GM23338 (cell line): Measurements from ENCODE around the gene WASL. TPM values are rescaled to one million over a fixed set of nuclear protein-coding genes. Genes with fewer than 3 reads are reported as not detected.

Experiments
- ATAC-seq: fragments of 200-7000 bp; cut with Tn5 transposase; 3 replicates; pipeline ENCODE4 v1.9.1; 2020
- DNase-seq: peaks from one replicate; pipeline ENCODE4 v3.0.0-alpha.2; 2015; ENCODE audit warnings: low spot score
- H2AFZ ChIP-seq: fragments of 200-600 bp; sonication (generic); 2 replicates; pipeline ENCODE4 v1.8.0; 2016; ENCODE audit warnings: antibody characterized with exemption, mild to moderate bottlenecking, moderate library complexity
- H3F3A ChIP-seq: fragments of 200-600 bp; sonication (generic); replicated peaks from 2 replicates; pipeline ENCODE4 v1.8.0; 2017; ENCODE audit warnings: antibody characterized with exemption, mixed run types, low read depth
- H3K27ac ChIP-seq: fragments of 200-600 bp; sonication (generic); 2 replicates; pipeline ENCODE4 v1.6.1; 2016; ENCODE audit warnings: low read depth
- H3K27me3 ChIP-seq: fragments of 200-600 bp; sonication (generic); 2 replicates; pipeline ENCODE4 v1.8.0; 2016; ENCODE audit warnings: mild to moderate bottlenecking, mixed run types, moderate library complexity; ENCODE audit not compliant: insufficient read depth
- H3K36me3 ChIP-seq: fragments of 200-600 bp; sonication (generic); 2 replicates; pipeline ENCODE4 v1.8.0; 2016; ENCODE audit warnings: mild to moderate bottlenecking; ENCODE audit not compliant: insufficient read depth
- H3K4me1 ChIP-seq: fragments of 200-600 bp; sonication (generic); 2 replicates; pipeline ENCODE4 v1.8.0; 2016; ENCODE audit warnings: mild to moderate bottlenecking, moderate library complexity; ENCODE audit not compliant: insufficient read depth
- H3K4me2 ChIP-seq: fragments of 200-600 bp; sonication (generic); 2 replicates; pipeline ENCODE4 v1.7.1; 2017; ENCODE audit warnings: mixed run types
- H3K4me3 ChIP-seq: fragments of 200-600 bp; sonication (generic); 2 replicates; pipeline ENCODE4 v1.6.1; 2016; ENCODE audit warnings: mixed run types
- H3K79me2 ChIP-seq: fragments of 200-600 bp; sonication (generic); replicated peaks from 2 replicates; pipeline ENCODE4 v1.8.0; 2017; ENCODE audit warnings: mild to moderate bottlenecking; ENCODE audit not compliant: insufficient read depth
- H3K9me2 ChIP-seq: fragments of 200-600 bp; sonication (generic); 2 replicates; pipeline ENCODE4 v1.8.0; 2017; ENCODE audit not compliant: insufficient read depth
- H4K20me1 ChIP-seq: fragments of 200-600 bp; sonication (generic); replicated peaks from 2 replicates; pipeline ENCODE4 v1.8.0; 2017; ENCODE audit warnings: mild to moderate bottlenecking; ENCODE audit not compliant: insufficient read depth
- H3K27ac Mint-ChIP-seq: 2 replicates; pipeline ENCODE4 v1.8.0; 2020; ENCODE audit warnings: inconsistent platforms, mild to moderate bottlenecking, moderate library complexity, mixed read lengths
- H3K27me3 Mint-ChIP-seq: 3 replicates; pipeline ENCODE4 v1.8.0; 2022; ENCODE audit warnings: low read depth, mild to moderate bottlenecking, moderate library complexity, mixed read lengths, inconsistent platforms; ENCODE audit not compliant: insufficient read depth, poor library complexity
- H3K36me3 Mint-ChIP-seq: 3 replicates; pipeline ENCODE4 v1.8.0; 2021; ENCODE audit warnings: low read depth, mild to moderate bottlenecking, inconsistent platforms, moderate library complexity, mixed read lengths
- H3K4me1 Mint-ChIP-seq: 3 replicates; pipeline ENCODE4 v1.8.0; 2020; ENCODE audit warnings: mild to moderate bottlenecking, inconsistent platforms, mixed read lengths
- H3K4me3 Mint-ChIP-seq: 3 replicates; pipeline ENCODE4 v1.8.0; 2021; ENCODE audit warnings: moderate library complexity, mild to moderate bottlenecking, inconsistent platforms, mixed read lengths
- H3K9me3 Mint-ChIP-seq: 3 replicates; pipeline ENCODE4 v1.8.0; 2020; ENCODE audit warnings: moderate library complexity, mild to moderate bottlenecking, inconsistent platforms, mixed read lengths
- CREB1 ChIP-seq: fragments of 250-450 bp; sonication (Bioruptor Pico); IDR thresholded peaks from 2 replicates; pipeline ENCODE4 v1.5.0; 2020; ENCODE audit warnings: low read depth, mild to moderate bottlenecking, moderate library complexity
- CTCF ChIP-seq, 2 experiments: fragments of 200-600 bp in 1 of 2; sonication (generic) in 1 of 2; conservative IDR thresholded peaks; 2 replicates each; pipeline versions ENCODE4 v1.5.1 to v1.6.1; 2016 to 2017; ENCODE audit warnings: antibody characterized with exemption in 2 of 2, low read depth in 2 of 2, mild to moderate bottlenecking in 2 of 2, moderate library complexity in 1 of 2
- ETS1 ChIP-seq: IDR thresholded peaks from 2 replicates; pipeline ENCODE4 v1.6.1; 2016; ENCODE audit warnings: antibody characterized with exemption
- EZH2 ChIP-seq: fragments of 200-600 bp; sonication (generic); IDR thresholded peaks from one replicate; pipeline ENCODE4 v1.8.0; 2017; ENCODE audit warnings: antibody characterized with exemption, mild to moderate bottlenecking, low read depth; ENCODE audit not compliant: unreplicated experiment
- EZH2phosphoT487 ChIP-seq: fragments of 200-600 bp; sonication (generic); IDR thresholded peaks from one replicate; pipeline ENCODE4 v1.8.1; 2018; ENCODE audit warnings: antibody characterized with exemption; ENCODE audit not compliant: unreplicated experiment
- JUNB ChIP-seq: IDR thresholded peaks from one replicate; pipeline ENCODE4 v1.6.1; 2016; ENCODE audit warnings: antibody characterized with exemption; ENCODE audit not compliant: unreplicated experiment
- NANOG ChIP-seq: IDR thresholded peaks from 2 replicates; pipeline ENCODE4 v1.6.1; 2016; ENCODE audit warnings: antibody characterized with exemption, borderline replicate concordance
- REST ChIP-seq: IDR thresholded peaks from one replicate; pipeline ENCODE4 v1.6.1; 2018; ENCODE audit warnings: antibody characterized with exemption; ENCODE audit not compliant: unreplicated experiment
- ZNF331 ChIP-seq: fragments of 250-450 bp; sonication (Bioruptor Pico); IDR thresholded peaks from 2 replicates; pipeline ENCODE4 v1.5.0; 2020; ENCODE audit warnings: low read depth, mild to moderate bottlenecking, moderate library complexity
- ZNF462 ChIP-seq: fragments of 250-450 bp; sonication (Bioruptor Pico); IDR thresholded peaks from 2 replicates; pipeline ENCODE4 v1.5.0; 2020; ENCODE audit warnings: mild to moderate bottlenecking, moderate library complexity
- polyA plus RNA-seq: library from polyadenylated mRNA; unstranded; fragments of >200 nt; fragmentation: Nextera tagmentation; extraction: Ambion mirVana; gene quantifications from 2 replicates; pipeline ENCODE4 v1.2.1, GENCODE V29; 2016
- total RNA-seq: library from RNA; depleted of rRNA; stranded (reverse); fragments of >200 nt; shearing (Covaris generic); gene quantifications from 2 replicates; pipeline ENCODE4 v1.2.3, GENCODE V29; 2014

WASL gene
- total and polyA plus RNA-seq, 2 experiments from 2014 or later: 36.4 to 45.3 TPM

- ATAC-seq (no peak), DNase-seq (no peak)
- Histone ChIP-seq H3K27me3 (no peaks in the 10 kb centered on the region), H3K4me2 (no peak overlapping the region), H3K36me3 (no peaks in the 10 kb centered on the region), H3K4me3 (no peak overlapping the region), H3F3A (no peaks in the 10 kb centered on the region), H4K20me1 (no peaks in the 10 kb centered on the region), H3K4me1 (peaks cover 51% of the 10 kb centered on the region), H3K9me2 (no peaks in the 10 kb centered on the region), H3K27ac (no peak overlapping the region), H3K79me2 (no peaks in the 10 kb centered on the region), H2AFZ (no peak overlapping the region)
- Mint-ChIP-seq H3K9me3 (no peaks in the 10 kb centered on the region), H3K27ac (no peak overlapping the region; the same call in 1 of the 2 replicates), H3K4me1 (peaks cover 21% of the 10 kb centered on the region), H3K27me3 (no peaks in the 10 kb centered on the region), H3K4me3 (no peak overlapping the region), H3K36me3 (no peaks in the 10 kb centered on the region)
- no peak for TF ChIP-seq CTCF (conservative IDR thresholded peaks at IDR 0.05; ENCODE audit: low read depth in 2 of 2)
- TF ChIP-seq CREB1 (CRISPR knock-in tag): no peak
- no peak for TF ChIP-seq NANOG
- TF ChIP-seq EZH2phosphoT487: no peak
- no peak for TF ChIP-seq ETS1
- TF ChIP-seq REST: no peak
- no peak for TF ChIP-seq EZH2
- TF ChIP-seq JUNB: no peak
- TF ChIP-seq ZNF331 (CRISPR knock-in tag): no peak
- TF ChIP-seq ZNF462: no peak
These were observed 21.6 kb upstream of the WASL start for GRCh38 chr7:123770378-123770777.
